Activated CD8-positive, alpha-beta memory T cell treated with anti-CD3 and anti-CD28 coated beads for 36 hours (primary cell): ENCODE data around the gene BTK. TPM values are rescaled to one million over a fixed set of nuclear protein-coding genes. Genes with fewer than 3 reads are reported as not detected.

ENCODE experiments used
- CTCF ChIA-PET: fragments of 350-600 bp; sonication (Branson Sonifier 250); formaldehyde crosslinking; loops from one replicate; lab custom pipeline; 2021; ENCODE audit warnings: antibody characterized with exemption; lab: Charles Lee
- POLR2A ChIA-PET: fragments of 350-600 bp; sonication (Branson Sonifier 250); formaldehyde crosslinking; loops from one replicate; lab custom pipeline; 2021; ENCODE audit warnings: antibody characterized with exemption; lab: Charles Lee
- total RNA-seq, 2 experiments: library from RNA; stranded (reverse); gene quantifications; one replicate each; pipeline ENCODE4 v1.2.3, GENCODE V29; 2021

The BTK gene
- total RNA-seq, 2 experiments from 2014 or later = 0.74 to 0.80 TPM

DNA sequence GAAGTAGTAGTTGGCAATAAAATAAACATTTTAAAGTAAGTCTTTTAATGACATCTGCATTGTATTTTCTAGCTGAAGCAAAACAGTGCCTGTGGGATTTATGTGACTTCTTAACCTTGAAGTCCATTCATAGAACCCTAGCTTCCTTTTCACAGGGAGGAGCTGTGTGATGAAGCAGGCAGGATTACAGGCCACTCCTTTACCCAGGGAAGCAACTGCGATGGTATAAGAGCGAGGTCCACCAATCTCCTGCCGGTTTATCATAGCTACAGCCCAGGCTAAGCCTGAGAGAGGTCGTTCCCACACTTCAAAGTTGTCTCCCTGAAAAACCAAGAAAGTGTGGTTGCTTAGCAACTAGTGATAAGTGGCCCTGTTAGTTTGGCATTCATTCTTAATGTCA is 11.8 kb upstream of the BTK start:
- ChIA-PET CTCF (no interaction called here), POLR2A (interaction anchor here (0.7 kb wide), 1 partner anchor 358 kb away, joined by 3 read pairs; no protein-coding TSS in a partner anchor)

DNA sequence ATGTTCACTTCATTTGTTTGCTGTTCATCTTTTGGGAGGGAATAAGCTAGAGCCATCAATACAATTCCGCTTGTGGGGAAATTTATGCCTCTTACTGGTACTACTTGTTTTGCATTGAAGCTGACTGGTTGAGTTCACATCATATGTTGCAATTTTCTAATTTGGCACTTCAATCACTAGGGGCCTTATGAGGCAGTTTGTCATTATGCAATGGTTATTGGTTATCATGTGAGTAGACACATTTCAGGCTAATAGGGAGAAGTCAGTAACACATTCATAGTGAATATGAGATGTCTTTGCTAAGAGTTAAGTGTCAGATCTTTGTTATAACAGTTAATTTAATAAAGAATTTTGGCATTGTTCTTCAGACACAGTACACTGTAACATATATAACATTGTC is 9.8 kb upstream of the BTK start:
- ChIA-PET POLR2A (no interaction called here), CTCF (no interaction called here)

DNA sequence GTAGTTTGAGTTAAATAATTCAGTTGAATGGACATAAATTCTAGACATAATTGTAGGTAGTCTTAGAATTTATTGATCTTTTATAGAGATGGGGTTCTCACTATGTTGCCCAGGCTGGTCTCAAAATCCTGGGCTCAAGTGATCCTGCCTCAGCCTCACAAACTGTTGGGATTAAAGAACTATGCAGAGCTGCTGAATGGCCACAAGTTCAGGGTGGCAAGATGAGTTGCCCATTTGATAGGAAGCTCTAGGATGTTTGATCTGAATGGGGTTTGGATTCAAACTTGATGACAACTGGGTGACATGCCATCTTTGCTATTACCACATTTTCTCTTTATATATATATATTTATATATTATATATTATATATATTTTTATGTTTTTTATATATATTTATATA is 8.4 kb upstream of the BTK start:
- POLR2A ChIA-PET = interaction anchor here (1.0 kb wide), 1 partner anchor 13 kb away, joined by 4 read pairs; the partner anchor contains the start of genes GLA and HNRNPH2

DNA sequence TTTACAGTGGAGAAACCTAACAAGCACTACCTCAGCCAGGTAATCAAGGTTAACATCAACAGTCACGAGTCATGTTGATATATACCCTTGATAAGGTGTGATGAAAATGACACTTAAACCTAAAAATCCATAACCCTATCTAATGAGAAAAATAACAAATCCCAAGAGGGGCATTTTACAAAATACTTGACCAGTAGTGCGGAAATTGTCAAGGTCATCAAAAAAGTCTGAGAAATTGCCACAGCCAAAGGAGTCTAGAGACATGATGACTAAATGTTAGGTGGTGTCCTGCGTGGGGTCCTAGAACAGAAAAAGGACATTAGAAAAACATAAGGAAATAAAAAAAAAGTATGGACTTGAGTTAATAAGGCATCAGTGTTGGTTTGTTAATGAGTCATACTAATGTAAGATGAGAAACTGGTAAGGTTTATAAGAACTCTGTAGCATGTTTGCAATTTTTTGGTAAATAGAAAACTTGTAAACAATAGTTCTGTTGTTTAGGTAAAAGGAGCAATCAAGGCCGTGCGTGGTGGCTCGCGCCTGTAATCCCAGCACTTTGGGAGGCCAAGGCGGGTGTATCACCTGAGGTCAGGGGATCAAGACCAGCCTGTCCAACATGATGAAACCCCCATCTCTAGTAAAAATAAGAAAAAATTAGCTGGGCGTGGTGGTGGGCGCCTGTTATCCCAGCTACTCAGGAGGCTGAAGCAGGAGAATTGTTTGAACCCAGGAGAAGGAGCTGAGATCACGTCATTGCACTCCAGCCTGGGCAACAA is 7.7 kb upstream of the BTK start:
- CTCF ChIA-PET = no interaction called here
- POLR2A ChIA-PET = interaction anchor here (1.0 kb wide), 1 partner anchor 14 kb away, joined by 4 read pairs; the partner anchor contains the start of genes GLA and HNRNPH2

More for the DNA sequence above, 8.4 kb upstream of the BTK start:
- CTCF ChIA-PET = no interaction called here

DNA sequence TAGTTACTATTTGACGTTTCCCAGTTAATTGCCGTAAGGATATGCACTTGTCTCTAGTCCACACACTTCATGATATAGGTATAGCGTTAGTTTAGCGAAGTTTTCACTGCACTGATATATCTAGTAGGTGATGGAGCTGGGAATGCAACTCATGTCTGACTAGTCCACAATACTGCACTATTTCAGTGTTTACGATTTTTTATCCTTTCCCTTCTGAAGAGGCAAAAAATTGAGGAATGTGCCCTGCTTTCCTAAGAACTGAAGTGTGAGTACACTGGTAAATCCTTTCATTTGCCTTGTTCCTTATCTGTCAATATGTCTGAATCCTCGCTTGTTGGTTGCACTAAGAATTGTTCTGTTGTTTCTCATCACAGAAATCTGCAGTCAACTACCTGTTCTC is 5.8 kb upstream of the BTK start:
- ChIA-PET POLR2A (interaction anchor here (1.3 kb wide), 1 partner anchor 16 kb away, joined by 4 read pairs; the partner anchor contains the start of genes GLA and HNRNPH2), CTCF (interaction anchor here (2.3 kb wide), 1 partner anchor 44 kb away, joined by 11 read pairs; the partner anchor contains the start of gene TIMM8A)

DNA sequence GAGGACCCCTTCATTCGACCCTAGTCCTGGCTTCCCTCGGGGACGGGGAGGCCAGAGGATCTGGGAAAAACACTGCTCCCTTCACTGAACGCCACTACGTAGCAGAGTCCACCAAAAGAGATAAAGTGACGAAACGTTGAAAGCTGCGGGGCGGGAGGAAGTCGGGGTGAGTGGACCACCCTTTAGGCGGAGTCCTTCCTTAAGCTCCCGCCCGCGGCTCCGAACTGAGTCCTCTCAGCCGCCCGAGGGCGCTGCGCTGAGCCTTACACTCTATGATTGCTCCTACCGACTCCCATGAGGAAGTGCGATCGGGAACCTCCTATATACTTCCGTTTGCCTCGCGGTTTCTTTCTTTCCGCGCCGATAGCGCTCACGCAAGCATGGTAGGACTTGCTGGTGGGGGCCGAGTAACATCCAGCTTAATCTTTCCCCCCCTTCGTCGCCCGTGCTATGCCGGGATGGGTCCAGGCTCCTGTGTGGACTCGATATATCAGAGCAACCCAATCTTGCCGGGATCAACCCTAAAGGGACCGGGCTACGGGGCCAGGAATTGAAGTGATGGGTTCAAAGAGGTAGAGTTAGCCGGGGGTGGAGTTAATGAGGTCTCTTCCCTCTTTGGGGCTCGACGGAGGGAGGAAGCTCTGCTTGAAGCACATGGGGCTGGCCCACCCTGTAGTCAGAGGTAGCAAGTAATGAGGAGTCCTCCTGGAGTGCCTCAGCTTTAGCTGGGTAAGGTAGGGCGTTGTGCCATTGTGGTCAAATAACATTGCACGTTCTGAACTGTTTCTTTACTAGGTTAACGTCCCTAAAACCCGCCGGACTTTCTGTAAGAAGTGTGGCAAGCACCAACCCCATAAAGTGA is 4.9 kb upstream of the BTK start, which contains the start of gene RPL36A:
TSS of gene RPL36A (plus strand) at position 348 of the 862 bp plus-strand sequence. CDS start at position 381, 33 bp downstream.
- POLR2A ChIA-PET = interaction anchor here (0.5 to 1.9 kb wide), 9 partner anchors 13 to 541 kb away, joined by 3 to 14 read pairs (median 4); partner anchors contain the start of genes GLA, HNRNPH2, TIMM8A and ZMAT1
- CTCF ChIA-PET = interaction anchor here (0.6 to 2.3 kb wide), 5 partner anchors 10 to 583 kb away, joined by 3 to 11 read pairs (median 3); partner anchors contain the start of gene TIMM8A

DNA sequence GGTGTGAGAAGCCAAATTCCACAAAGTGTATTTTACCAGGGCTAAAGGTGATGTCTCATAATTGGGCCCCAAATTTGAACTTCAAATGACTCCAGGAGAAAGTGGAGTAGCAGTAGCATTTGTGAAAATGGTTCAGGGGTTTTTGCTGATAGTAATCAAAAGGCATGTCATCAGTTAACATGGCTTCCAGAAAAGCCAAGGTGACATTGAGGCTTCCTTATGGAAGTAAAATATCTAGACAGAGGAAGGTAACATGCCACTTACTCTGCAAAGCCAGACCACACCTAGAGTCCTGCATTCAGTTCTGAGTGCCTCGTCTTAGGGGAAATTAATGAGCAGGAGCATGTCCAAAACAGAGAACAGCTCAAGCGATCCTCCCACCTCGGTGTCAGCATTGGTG is 2.6 kb upstream of the BTK start:
- POLR2A ChIA-PET = no interaction called here
- CTCF ChIA-PET = no interaction called here

DNA sequence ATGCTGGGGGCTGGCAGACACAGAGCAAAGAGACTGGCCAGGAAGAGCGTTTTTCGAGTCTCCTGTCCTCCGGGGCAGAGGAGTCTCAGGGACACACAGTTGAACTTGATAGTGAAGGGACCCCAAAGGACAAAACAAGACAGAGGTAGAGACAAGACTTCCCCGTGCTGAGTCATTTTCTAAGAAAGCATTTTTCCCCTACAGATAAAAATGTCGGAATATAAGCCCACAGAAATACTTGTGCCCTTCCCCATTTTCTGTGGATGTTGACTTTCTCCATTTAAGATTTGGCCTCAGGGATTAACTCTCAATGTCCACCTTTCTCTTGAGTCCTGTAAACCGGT is 523 bp upstream of the BTK start:
- ChIA-PET POLR2A (no interaction called here), CTCF (no interaction called here)

DNA sequence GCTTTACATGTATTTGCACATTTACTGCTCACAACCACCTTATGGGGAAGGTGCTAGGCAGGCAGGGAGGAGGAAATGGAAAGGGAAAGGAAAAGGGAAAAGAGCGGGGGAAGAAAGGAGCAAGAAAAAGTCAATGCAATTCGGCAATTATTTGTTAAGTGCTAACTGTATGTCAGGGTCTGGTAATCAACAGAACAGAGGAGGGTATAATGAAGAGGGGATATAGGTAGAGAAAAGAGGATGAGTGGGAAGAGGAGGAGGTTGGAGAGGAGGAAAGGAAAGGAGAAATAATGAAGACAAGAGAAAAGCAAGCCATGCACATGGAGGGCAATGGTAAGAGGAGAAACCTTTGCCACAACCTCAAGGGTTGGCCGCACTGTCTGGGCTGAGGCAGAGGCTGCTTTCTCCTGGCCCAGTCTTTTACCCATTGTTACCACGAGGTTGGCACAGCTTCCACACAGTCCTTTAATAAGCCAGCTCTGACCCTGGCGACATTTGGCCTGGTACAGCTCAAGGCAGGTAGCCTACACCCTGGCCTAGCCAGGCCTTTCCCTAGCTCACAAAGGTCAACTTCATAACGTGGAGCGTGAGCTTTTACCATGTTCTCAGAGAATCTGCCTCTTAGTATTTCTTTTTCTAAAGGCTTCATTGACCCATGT is 836 bp downstream of the BTK start:
- ChIA-PET CTCF (no interaction called here), POLR2A (no interaction called here)

DNA sequence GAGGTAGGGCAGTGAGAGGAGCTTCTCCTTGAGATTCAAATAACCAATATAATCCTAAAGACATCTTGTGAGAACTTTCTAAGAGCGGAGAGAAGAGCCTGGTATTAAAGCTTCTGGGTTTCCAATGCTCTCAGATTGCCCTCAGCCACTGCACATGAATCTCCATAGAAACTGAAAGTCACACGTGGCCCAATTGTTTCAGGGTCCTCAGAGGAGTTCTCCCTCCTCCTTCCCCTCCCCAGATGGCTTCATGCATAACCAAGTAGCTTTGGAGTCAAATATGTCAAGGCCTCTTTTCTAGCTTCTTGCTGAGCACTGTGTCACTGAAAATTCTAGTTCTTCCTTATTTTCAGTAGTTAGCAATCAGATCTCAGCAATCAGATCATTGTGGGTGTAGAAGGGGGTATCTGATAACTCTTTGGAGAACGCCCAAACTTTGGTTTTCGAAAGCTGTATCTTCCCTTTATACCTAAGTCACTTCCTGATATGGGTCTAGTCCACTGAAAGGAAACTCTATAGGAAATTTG is 2.2 kb downstream of the BTK start:
- CTCF ChIA-PET = no interaction called here

DNA sequence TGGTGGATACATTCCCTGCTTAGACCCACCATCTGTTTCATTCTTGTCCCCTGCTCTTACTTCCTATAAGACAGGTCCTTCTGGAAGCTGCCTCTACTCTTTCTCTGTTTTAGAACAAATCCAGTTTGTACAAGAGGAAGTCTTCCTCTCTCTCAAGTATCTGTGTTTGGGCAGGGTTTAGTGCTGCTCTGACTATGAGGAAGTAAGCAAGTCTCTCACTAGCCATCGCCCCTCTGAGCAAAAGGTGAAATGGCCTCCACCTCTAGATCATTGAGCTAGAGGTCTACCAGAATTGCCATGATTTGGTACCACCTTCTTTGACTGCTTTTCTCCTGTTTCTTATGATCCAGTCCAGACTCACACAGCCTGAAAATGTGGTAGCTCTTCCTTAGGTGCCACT is 8.4 kb downstream of the BTK start:
- ChIA-PET POLR2A (no interaction called here), CTCF (no interaction called here)

More for the DNA sequence above, 2.2 kb downstream of the BTK start:
- POLR2A ChIA-PET = no interaction called here

DNA sequence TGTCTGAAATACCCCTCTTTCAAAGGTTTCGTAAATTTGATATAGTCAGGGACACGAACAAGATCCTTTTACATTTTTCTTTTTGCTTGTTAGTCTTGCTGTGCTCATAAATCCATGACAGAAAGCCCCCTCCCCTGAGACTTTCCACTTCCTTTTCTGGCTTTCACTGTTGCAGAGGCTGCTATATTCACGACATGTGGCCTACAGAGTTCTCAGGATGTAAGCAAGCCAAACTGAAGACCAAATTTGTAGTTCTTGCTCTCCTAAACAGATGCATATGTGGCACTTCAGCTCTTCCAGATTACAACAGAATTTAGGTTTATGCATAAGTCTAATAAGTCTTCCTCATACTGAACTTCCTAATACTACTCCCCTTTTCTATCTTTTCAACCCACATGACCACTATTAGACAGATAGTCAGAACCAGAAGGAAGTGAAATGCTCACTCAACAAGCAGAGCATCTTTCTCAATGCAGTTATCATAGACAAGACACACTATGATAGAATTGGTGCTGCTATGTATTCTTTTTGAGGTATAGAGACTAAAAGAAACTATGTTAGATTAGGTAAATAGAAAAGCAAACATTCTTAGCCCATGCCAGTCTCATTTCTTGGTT is 15.0 kb downstream of the BTK start:
- CTCF ChIA-PET = no interaction called here
- POLR2A ChIA-PET = no interaction called here

DNA sequence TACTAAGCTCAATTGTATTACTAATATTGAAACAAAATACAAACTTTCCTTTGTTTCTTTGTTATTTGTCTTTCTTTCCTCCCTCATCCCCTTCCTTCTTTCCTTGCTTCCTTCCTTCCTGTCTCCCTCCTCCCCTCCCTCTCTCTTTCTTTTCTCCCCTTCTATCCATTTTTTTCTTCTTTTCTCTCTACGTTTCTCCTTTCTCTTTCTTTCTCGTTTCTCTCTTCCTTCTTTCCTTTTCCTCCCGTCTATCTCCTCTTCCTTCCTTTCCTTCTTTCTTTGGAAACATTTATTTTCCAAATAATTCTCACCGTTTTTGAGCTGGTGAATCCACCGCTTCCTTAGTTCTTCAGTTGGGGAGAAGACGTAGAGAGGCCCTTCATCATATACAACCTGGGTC is 16.3 kb downstream of the BTK start:
- POLR2A ChIA-PET = no interaction called here

DNA sequence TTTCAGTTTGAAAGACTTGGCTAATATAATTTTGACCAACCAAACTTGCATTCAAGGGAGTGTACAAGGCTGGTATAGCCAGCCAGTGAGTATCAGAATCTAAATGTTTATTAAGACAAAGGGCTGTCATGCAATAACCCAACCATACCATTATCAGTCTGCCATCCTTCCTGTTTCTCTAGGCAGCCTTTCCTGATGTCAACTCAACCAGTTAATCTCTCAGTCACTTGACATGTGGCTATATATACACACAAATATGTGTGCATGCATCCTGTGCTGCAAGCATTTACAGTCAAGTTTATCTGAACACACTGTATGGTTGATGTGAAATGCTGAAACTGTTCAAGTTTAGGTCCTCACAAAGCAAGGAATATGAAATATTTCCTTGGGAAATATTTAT is 17.2 kb downstream of the BTK start:
- ChIA-PET POLR2A (no interaction called here), CTCF (no interaction called here)

More for the DNA sequence above, 16.3 kb downstream of the BTK start:
- CTCF ChIA-PET = no interaction called here

DNA sequence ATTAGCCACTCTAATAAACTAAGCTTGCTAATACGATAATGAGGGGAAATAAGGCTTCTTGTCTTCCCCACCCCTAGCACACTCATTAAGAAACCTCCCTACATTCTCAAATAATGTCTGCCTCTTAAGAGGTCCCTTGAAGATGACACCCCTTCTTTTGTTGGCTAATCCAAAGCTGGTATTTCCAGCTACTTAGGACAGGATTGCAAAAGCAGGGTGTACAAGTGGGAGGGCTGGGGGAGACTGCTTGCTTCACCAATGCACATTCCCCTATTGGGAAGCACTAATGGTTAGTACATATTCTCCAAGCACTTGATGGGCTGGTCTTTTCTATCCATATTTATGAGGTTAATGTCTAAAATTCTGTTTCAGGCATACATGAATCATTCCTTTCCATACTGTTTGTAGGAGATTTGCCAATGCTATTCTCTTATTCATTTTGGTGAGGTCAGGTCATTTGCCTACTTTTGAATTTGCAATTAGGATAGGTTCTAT is 20.6 kb downstream of the BTK start:
- CTCF ChIA-PET = no interaction called here
- POLR2A ChIA-PET = no interaction called here

DNA sequence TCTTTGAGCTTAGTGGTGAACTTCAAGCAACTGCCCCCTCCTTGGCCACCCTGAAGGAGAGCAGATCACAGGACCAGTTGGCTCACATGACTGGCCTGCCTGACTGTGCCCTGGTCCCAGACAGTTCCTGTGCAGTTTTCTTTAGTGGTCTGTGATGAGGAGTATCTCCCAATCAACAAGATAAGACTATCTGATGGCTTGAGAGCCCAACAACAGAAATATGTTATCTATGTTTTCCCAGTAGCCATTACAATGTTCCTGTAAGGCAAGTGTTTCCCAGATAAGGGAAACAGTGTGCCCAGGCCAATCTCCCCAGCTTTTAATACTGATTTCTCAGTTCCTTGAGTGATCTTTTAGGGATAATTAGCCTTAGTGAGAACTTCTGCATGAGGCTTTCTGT is 23.2 kb downstream of the BTK start:
- ChIA-PET POLR2A (no interaction called here), CTCF (no interaction called here)

DNA sequence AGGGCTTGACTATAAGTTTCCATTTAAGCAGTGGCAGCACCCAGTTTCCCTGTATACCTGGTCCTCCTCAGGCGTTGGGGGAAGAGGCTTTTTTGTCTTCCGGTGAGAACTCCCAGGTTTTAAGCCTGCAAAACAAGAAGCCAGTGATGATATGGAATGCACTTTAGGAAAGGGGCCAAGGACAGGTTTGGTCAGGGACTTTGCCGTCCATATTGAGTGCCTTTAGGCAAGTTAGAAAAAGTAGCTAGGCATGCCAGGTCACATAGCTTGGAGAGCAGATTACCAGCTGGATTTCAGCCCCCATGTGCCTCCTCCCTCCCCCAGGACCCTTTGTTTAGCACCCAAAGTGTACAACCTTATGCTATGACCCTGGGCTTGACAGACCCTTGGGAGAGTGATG is 23.9 kb downstream of the BTK start:
- ChIA-PET CTCF (no interaction called here), POLR2A (no interaction called here)

DNA sequence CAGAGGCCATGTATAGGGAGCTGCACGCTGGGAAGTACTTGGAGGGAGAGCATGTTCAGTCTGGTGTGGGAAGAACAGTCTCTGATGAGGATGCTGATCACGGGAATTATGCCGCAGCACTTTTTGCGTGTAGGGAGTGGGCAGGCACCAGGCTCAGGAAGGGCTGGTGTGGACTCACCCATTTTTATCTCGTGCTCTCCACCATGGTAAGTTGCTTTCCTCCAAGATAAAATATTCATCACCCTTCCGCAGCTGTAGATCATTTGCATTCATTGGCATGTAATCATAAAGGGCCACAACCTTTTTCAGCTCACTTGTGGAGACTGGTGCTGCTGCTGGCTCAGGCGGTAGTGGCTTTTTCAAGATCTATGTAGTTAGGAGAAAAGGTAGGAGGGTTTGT is 25.6 kb downstream of the BTK start:
- ChIA-PET CTCF (no interaction called here), POLR2A (no interaction called here)

DNA sequence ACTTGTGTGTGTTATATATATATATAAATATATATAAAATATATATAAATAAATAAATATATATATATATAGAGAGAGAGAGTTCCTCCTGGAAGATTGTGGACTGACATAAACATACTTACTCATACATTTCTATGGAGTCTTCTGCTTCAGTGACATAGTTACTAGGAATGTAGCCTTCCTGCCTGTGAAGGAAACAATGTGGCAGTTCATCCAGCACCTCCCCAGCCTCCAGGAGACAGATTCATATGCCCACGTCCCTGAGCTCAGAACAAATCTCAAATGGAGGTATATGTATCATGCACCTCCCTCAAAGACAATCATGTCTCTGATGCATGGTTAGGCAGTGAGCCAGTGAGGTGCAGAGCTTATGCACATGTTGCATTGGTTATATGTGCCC is 26.0 kb downstream of the BTK start:
- ChIA-PET CTCF (no interaction called here), POLR2A (no interaction called here)
